Stimulated activated CD4-positive, alpha-beta T cell treated with anti-CD3 and anti-CD28 coated beads, Interleukin-12 subunit alpha, Interleukin-12 subunit beta, amount 100 ng/mL, for 24 hours (primary cell): ENCODE results near the gene CREBBP.

Experiments
- DNase-seq, 2 experiments: peaks; one replicate each; pipeline ENCODE4 v3.0.0-alpha.2; 2020; ENCODE audit warnings: low read depth in 2 of 2

Gene CREBBP

GRCh38 chr16:3797904-3798811 lies 82.4 kb downstream of the CREBBP start:
- DNase-seq: no peak

GRCh38 chr16:3797473-3797872 lies 83.0 kb downstream of the CREBBP start:
- DNase-seq: no peak

- DNase-seq: no peak
Observed at GRCh38 chr16:3793161-3793576, 87.3 kb downstream of the CREBBP start.

GRCh38 chr16:3792472-3793012 lies 88.0 kb downstream of the CREBBP start:
- DNase-seq: no peak

GRCh38 chr16:3791701-3792100 lies 88.8 kb downstream of the CREBBP start:
- DNase-seq: no peak

GRCh38 chr16:3789375-3790099 lies 91.0 kb downstream of the CREBBP start:
- no peak for DNase-seq

GRCh38 chr16:3788711-3789374 lies 91.7 kb downstream of the CREBBP start:
- DNase-seq: no peak

- no peak for DNase-seq
Observed at GRCh38 chr16:3787924-3788661, 92.4 kb downstream of the CREBBP start.

- DNase-seq: no peak
Observed at GRCh38 chr16:3785413-3785812, 95.1 kb downstream of the CREBBP start.

- DNase-seq: no peak
Observed at GRCh38 chr16:3783516-3783915, 97.0 kb downstream of the CREBBP start.

- DNase-seq: no peak
Observed at GRCh38 chr16:3782566-3782965, 97.9 kb downstream of the CREBBP start.

- no peak for DNase-seq
Observed at GRCh38 chr16:3781421-3781820, 99.1 kb downstream of the CREBBP start.

GRCh38 chr16:3780570-3780969 lies 99.9 kb downstream of the CREBBP start:
- DNase-seq: no peak

- DNase-seq: no peak
Observed at GRCh38 chr16:3776316-3776715, 104.2 kb downstream of the CREBBP start.

GRCh38 chr16:3774819-3775218 lies 105.7 kb downstream of the CREBBP start:
- DNase-seq: no peak

- no peak for DNase-seq
Observed at GRCh38 chr16:3774156-3774767, 106.3 kb downstream of the CREBBP start.

GRCh38 chr16:3773663-3774062 lies 106.8 kb downstream of the CREBBP start:
- no peak for DNase-seq

GRCh38 chr16:3771513-3771912 lies 109.0 kb downstream of the CREBBP start:
- DNase-seq: no peak

- DNase-seq: no peak
Observed at GRCh38 chr16:3770530-3770929, 110.0 kb downstream of the CREBBP start.

GRCh38 chr16:3769942-3770341 lies 110.6 kb downstream of the CREBBP start:
- DNase-seq: no peak

GRCh38 chr16:3769013-3769412 lies 111.5 kb downstream of the CREBBP start:
- DNase-seq: no peak
